ENCODE data around the gene GLT6D1.

GLT6D1 gene

DNA sequence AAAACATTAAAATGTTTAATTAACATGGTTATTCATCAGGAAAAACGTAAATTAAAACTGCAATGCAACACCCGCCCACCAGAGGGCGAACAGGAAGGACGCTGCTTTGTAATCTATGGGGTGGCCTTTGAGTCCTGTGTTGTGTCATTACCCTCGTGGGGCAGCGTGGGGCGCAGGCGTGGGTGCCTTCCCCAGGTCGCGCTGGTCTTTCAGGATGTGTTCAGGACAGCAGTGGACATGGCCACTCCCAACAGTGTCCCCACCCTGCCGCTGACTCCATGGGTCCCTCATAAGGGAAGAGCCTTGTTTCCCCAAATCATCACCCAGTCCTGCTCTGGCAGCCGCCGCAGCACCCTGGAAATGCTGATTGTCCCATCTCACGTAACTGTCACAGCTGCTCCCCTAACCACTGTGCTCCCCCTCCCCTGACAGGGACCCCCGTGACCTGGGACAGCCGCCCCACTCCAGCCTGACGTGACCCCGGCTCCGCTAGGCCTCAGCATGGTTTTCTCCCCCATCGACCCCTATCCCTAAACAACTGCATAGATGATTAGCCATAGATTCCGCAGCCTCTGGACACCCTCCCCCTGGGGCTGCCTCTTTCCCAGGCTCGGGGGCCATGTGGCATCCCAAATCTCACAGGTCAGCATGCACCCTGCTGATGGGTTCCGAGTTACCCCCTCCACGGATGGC, 36.4 kb downstream of the GLT6D1 start:
- Histone ChIP-seq H3K27ac (ENCODE audit: low read depth, low read length) (no peak overlapping the region), H3K9me2 (replicated peaks; ENCODE audit: control insufficient read depth, low read length) (no peaks in the 10 kb centered on the region), H3K27me3 (ENCODE audit: control insufficient read depth, low read length) (0 out of 2 replicates have a peak, but pooled peaks cover 3% of the 10 kb centered on the region), H4K20me1 (ENCODE audit: control insufficient read depth, insufficient read depth, low read depth, low read length) (no peaks in the 10 kb centered on the region), H3K4me3 (ENCODE audit: low read length) (no peak overlapping the region), H3K36me3 (ENCODE audit: control insufficient read depth, low read length) (no peaks in the 10 kb centered on the region), H3K4me2 (ENCODE audit: low read length) (no peak overlapping the region), H3K79me2 (ENCODE audit: control insufficient read depth, low read length) (no peaks in the 10 kb centered on the region), H3K9me3 (ENCODE audit: control insufficient read depth, insufficient read depth, low read length) (no peaks in the 10 kb centered on the region), H3F3A (ENCODE audit: control insufficient read depth, insufficient read depth) (no peaks in the 10 kb centered on the region), H3K4me1 (ENCODE audit: control insufficient read depth, low read length) (no peaks in the 10 kb centered on the region)
- TF ChIP-seq EZH2phosphoT487 (IDR thresholded peaks at IDR 0.05; ENCODE audit: borderline replicate concordance, low read length): no peak
- TF ChIP-seq, protein P1, sequence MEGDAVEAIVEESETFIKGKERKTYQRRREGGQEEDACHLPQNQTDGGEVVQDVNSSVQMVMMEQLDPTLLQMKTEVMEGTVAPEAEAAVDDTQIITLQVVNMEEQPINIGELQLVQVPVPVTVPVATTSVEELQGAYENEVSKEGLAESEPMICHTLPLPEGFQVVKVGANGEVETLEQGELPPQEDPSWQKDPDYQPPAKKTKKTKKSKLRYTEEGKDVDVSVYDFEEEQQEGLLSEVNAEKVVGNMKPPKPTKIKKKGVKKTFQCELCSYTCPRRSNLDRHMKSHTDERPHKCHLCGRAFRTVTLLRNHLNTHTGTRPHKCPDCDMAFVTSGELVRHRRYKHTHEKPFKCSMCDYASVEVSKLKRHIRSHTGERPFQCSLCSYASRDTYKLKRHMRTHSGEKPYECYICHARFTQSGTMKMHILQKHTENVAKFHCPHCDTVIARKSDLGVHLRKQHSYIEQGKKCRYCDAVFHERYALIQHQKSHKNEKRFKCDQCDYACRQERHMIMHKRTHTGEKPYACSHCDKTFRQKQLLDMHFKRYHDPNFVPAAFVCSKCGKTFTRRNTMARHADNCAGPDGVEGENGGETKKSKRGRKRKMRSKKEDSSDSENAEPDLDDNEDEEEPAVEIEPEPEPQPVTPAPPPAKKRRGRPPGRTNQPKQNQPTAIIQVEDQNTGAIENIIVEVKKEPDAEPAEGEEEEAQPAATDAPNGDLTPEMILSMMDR (IDR thresholded peaks at IDR 0.05; ENCODE audit: low read depth, low read length, poor library complexity, severe bottlenecking): peak; percentile 71

DNA sequence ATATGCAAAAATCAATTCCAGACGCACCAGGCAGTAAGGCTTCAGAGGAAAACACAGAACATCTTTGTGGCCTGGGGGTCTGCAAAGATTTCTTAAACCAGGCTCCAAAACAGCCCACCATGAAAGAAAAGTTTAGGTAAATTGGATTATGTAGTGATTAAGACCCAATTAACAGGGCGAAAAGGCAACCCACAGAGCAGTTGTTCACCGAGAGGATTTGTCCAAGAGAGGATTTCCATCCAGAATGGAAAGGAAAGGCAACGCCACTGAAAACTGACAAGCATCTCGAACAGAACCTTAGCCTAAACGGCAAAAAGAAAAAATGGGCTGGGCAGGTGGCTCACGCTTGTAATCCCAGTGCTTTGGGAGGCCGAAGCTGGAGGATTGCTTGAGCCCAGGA, 37.4 kb downstream of the GLT6D1 start:
- no peaks in the 10 kb centered on the region for H4K20me1 ChIP-seq (ENCODE audit: control insufficient read depth, insufficient read depth, low read depth, low read length)
- H3K9me2 ChIP-seq (replicated peaks; ENCODE audit: control insufficient read depth, low read length): no peaks in the 10 kb centered on the region
- no peaks in the 10 kb centered on the region for H3K4me1 ChIP-seq (ENCODE audit: control insufficient read depth, low read length)
- no peak overlapping the region for H3K4me3 ChIP-seq (ENCODE audit: low read length)
- H3F3A ChIP-seq (ENCODE audit: control insufficient read depth, insufficient read depth): no peaks in the 10 kb centered on the region
- 0 out of 2 replicates have a peak, but pooled peaks cover 3% of the 10 kb centered on the region for H3K27me3 ChIP-seq (ENCODE audit: control insufficient read depth, low read length)
- no peaks in the 10 kb centered on the region for H3K9me3 ChIP-seq (ENCODE audit: control insufficient read depth, insufficient read depth, low read length)
- no peaks in the 10 kb centered on the region for H3K79me2 ChIP-seq (ENCODE audit: control insufficient read depth, low read length)
- no peak overlapping the region for H3K4me2 ChIP-seq (ENCODE audit: low read length)
- no peaks in the 10 kb centered on the region for H3K36me3 ChIP-seq (ENCODE audit: control insufficient read depth, low read length)
- TF ChIP-seq, protein P1 (IDR thresholded peaks at IDR 0.05; ENCODE audit: low read depth, low read length, poor library complexity, severe bottlenecking): no peak
- no peak for TF ChIP-seq EZH2phosphoT487 (IDR thresholded peaks at IDR 0.05; ENCODE audit: borderline replicate concordance, low read length)
- H3K27ac ChIP-seq (ENCODE audit: low read depth, low read length): no peak overlapping the region

DNA sequence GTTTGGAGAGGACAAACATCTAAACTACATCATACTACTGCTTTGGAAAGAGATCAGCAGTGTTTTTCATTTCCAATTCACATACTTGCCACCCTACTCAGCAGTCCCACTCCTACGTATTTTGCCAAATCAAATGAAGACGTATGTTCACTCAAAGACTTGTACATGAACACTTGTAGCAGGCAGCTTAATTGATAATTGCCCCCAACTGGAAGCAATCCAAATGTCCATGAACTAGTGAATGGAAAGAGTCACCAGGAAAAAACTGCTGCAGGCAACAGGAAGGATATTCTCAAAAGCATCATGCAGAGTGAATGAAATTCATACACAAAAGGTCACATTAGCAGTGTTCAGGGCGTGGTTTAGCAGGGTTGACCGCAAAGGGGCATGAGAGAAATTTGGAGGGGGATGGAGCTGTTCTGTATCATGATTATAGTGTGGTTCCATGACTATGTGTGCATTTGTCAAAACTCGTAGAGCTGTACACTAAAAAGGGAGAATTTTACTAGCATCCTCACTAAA, 39.0 kb downstream of the GLT6D1 start:
- no peak overlapping the region for H3K4me2 ChIP-seq (ENCODE audit: low read length)
- H3F3A ChIP-seq (ENCODE audit: control insufficient read depth, insufficient read depth): no peaks in the 10 kb centered on the region
- no peaks in the 10 kb centered on the region for H4K20me1 ChIP-seq (ENCODE audit: control insufficient read depth, insufficient read depth, low read depth, low read length)
- no peak overlapping the region for H3K4me3 ChIP-seq (ENCODE audit: low read length)
- TF ChIP-seq, protein P1 (IDR thresholded peaks at IDR 0.05; ENCODE audit: low read depth, low read length, poor library complexity, severe bottlenecking): no peak
- TF ChIP-seq EZH2phosphoT487 (IDR thresholded peaks at IDR 0.05; ENCODE audit: borderline replicate concordance, low read length): no peak
- H3K27ac ChIP-seq (ENCODE audit: low read depth, low read length): no peak overlapping the region
- no peaks in the 10 kb centered on the region for H3K9me2 ChIP-seq (replicated peaks; ENCODE audit: control insufficient read depth, low read length)
- H3K27me3 ChIP-seq (ENCODE audit: control insufficient read depth, low read length): peaks cover 3% of the 10 kb centered on the region; the same call in 1 of the 2 replicates
- H3K9me3 ChIP-seq (ENCODE audit: control insufficient read depth, insufficient read depth, low read length): no peaks in the 10 kb centered on the region
- no peaks in the 10 kb centered on the region for H3K4me1 ChIP-seq (ENCODE audit: control insufficient read depth, low read length)
- no peaks in the 10 kb centered on the region for H3K36me3 ChIP-seq (ENCODE audit: control insufficient read depth, low read length)
- H3K79me2 ChIP-seq (ENCODE audit: control insufficient read depth, low read length): no peaks in the 10 kb centered on the region

Data from DOHH2 (cell line).